ENCODE results near the gene TMEM212. TPM values are rescaled to one million over a fixed set of nuclear protein-coding genes. Genes with fewer than 3 reads are reported as not detected.

TMEM212 gene
- total and polyA plus RNA-seq, 2 donors (not counting 3 experiments of a cell fraction or from before 2014, with no cell fraction given): not detected

DNA sequence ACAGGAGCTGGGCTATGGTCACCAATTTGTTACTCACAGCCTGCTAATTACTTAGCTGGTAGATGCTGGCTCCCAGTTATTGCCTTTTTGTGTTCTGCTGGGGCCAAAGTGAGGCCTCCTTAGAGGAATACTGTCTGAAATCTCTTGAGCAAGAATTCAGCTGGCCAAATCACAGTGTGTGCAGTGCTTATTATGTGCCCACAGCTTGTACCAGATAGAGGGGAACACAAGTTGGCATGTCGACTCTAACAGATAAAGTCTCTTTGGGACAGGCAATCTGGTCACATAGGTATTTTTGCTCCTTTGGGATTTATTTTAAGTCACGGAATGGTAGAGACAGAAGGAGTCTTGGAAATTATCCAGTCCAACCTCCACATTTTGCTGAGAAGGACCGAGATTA lies 6.3 kb upstream of the TMEM212 start:
- TF ChIP-seq JUN (IDR thresholded peaks at IDR 0.05; ENCODE audit: borderline replicate concordance, insufficient read depth, insufficient read length, low read depth): no peak
- no peak for TF ChIP-seq GATA2 (IDR thresholded peaks at IDR 0.05; ENCODE audit: insufficient read depth, insufficient read length, low read depth, low read length)
- TF ChIP-seq, protein P1, sequence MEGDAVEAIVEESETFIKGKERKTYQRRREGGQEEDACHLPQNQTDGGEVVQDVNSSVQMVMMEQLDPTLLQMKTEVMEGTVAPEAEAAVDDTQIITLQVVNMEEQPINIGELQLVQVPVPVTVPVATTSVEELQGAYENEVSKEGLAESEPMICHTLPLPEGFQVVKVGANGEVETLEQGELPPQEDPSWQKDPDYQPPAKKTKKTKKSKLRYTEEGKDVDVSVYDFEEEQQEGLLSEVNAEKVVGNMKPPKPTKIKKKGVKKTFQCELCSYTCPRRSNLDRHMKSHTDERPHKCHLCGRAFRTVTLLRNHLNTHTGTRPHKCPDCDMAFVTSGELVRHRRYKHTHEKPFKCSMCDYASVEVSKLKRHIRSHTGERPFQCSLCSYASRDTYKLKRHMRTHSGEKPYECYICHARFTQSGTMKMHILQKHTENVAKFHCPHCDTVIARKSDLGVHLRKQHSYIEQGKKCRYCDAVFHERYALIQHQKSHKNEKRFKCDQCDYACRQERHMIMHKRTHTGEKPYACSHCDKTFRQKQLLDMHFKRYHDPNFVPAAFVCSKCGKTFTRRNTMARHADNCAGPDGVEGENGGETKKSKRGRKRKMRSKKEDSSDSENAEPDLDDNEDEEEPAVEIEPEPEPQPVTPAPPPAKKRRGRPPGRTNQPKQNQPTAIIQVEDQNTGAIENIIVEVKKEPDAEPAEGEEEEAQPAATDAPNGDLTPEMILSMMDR (IDR thresholded peaks at IDR 0.05; ENCODE audit: extremely low read depth in 1 of 2, insufficient read depth in 1 of 2, low read depth in 1 of 2, low read length in 2 of 2): no peak
- TF ChIP-seq, protein P2, sequence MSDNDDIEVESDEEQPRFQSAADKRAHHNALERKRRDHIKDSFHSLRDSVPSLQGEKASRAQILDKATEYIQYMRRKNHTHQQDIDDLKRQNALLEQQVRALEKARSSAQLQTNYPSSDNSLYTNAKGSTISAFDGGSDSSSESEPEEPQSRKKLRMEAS (IDR thresholded peaks at IDR 0.05; ENCODE audit: insufficient read depth, insufficient read length): no peak
- no peak for TF ChIP-seq POLR2A (IDR thresholded peaks at IDR 0.05; ENCODE audit: low read depth, low read length)
- no peak for TF ChIP-seq FOS (IDR thresholded peaks at IDR 0.05; ENCODE audit: borderline replicate concordance, insufficient read depth, low read length)
- TF ChIP-seq POLR2AphosphoS5 (IDR thresholded peaks at IDR 0.05; ENCODE audit: insufficient read depth, low read depth, low read length): no peak
- no peak for TF ChIP-seq EZH2 (IDR thresholded peaks at IDR 0.05; ENCODE audit: borderline replicate concordance, low read depth, low read length, severe bottlenecking)
- no peak for TF ChIP-seq MYC (IDR thresholded peaks at IDR 0.05; ENCODE audit: low read depth, low read length)
- Histone ChIP-seq H3K27me3 (ENCODE audit: control insufficient read depth in 2 of 2, insufficient read depth in 2 of 2, low read length in 2 of 2) (no peaks in the 10 kb centered on the region), H3K36me3 (ENCODE audit: control insufficient read depth in 2 of 2, extremely low read depth in 1 of 2, insufficient read depth in 2 of 2, low read length in 2 of 2) (no peaks in the 10 kb centered on the region), H4K20me1 (replicated peaks; ENCODE audit: control insufficient read depth, extremely low read depth, insufficient read depth, low read length) (no peaks in the 10 kb centered on the region), H3K9ac (replicated peaks; ENCODE audit: extremely low read depth, insufficient read depth, low read length) (no peak overlapping the region), H3K4me2 (ENCODE audit: insufficient read depth, low read length) (no peak overlapping the region), H3K9me1 (replicated peaks; ENCODE audit: control insufficient read depth, extremely low read depth, insufficient read depth, low read length) (no peaks in the 10 kb centered on the region), H3K4me3 (replicated peaks in 1 of 3; ENCODE audit: insufficient read depth in 1 of 3, low read depth in 1 of 3, low read length in 3 of 3) (no peak overlapping the region), H3K9me3 (replicated peaks; ENCODE audit: control insufficient read depth, insufficient read depth, low read length) (no peaks in the 10 kb centered on the region), H3K4me1 (ENCODE audit: control insufficient read depth, extremely low read depth, insufficient read depth, low read length) (peaks cover 52% of the 10 kb centered on the region), H2AFZ (ENCODE audit: low read depth, low read length) (no peak overlapping the region), H3K79me2 (ENCODE audit: control insufficient read depth, insufficient read depth, low read length) (no peaks in the 10 kb centered on the region), H3K27ac (ENCODE audit: insufficient read depth, low read depth, low read length) (no peak overlapping the region)
- no peak for DNase-seq (ENCODE audit: low read depth, low spot score)
- no peak for FAIRE-seq
- BruUV-seq (replicated peaks): no TSS peak
- POLR2A ChIA-PET: no interaction called here
- dilution Hi-C loops (cut with MboI; ENCODE audit: extremely low pct_ligation_motif_present, low sequenced_read_pairs): no loop called here
- CTCF ChIA-PET: no interaction called here
- intact Hi-C loops (cut with micrococcal nuclease): no loop called here

Data from endothelial cell of umbilical vein (primary cell).